NCI-H446 treated with DMSO at 0.1 percent for 48 hours (cell line): ENCODE data around the gene NECAP2.
"Not testable (repeated sequence)": the region's sequence is repeated elsewhere in the genome, so short reads cannot be mapped to it uniquely, and the experiment has no call there.

Source experiments
- DNase-seq: peaks from one replicate; lab custom pipeline; 2025; lab: John Stamatoyannopoulos, UW

Gene NECAP2

GRCh38 chr1:16430606-16431005 is 9.9 kb upstream of the NECAP2 start:
- no peak for DNase-seq

- DNase-seq = no peak
These were observed 7.5 kb upstream of the NECAP2 start for GRCh38 chr1:16433030-16433429.

- DNase-seq = no peak
These were observed 6.5 kb upstream of the NECAP2 start for GRCh38 chr1:16434007-16434406.

- no peak for DNase-seq
These were observed 6.0 kb upstream of the NECAP2 start for GRCh38 chr1:16434501-16434900.

GRCh38 chr1:16436946-16437474 is 3.5 kb upstream of the NECAP2 start, which contains the start of gene SPATA21:
Gene SPATA21 (minus strand): TSS chr1:16437424. CDS start chr1:16431371, 6,053 bp downstream.
- no peak for DNase-seq

GRCh38 chr1:16438516-16438915 is 2.0 kb upstream of the NECAP2 start:
- no peak for DNase-seq

GRCh38 chr1:16438924-16439323 is 1.6 kb upstream of the NECAP2 start:
- no peak for DNase-seq

GRCh38 chr1:16440131-16440469 is 424 bp upstream of the NECAP2 start:
- DNase-seq = no peak

GRCh38 chr1:16441282-16441665 is 750 bp downstream of the NECAP2 start:
- no peak for DNase-seq

- no peak for DNase-seq
These were observed 1.7 kb downstream of the NECAP2 start for GRCh38 chr1:16442265-16442664.

- DNase-seq = no peak
These were observed 2.4 kb downstream of the NECAP2 start for GRCh38 chr1:16442941-16443340.

GRCh38 chr1:16443975-16444770 is 3.6 kb downstream of the NECAP2 start:
- DNase-seq = no peak

GRCh38 chr1:16445052-16445451 is 4.5 kb downstream of the NECAP2 start:
- DNase-seq = no peak

- no peak for DNase-seq
These were observed 5.6 kb downstream of the NECAP2 start for GRCh38 chr1:16446116-16446515.

GRCh38 chr1:16447641-16448040 is 7.1 kb downstream of the NECAP2 start:
- DNase-seq = no peak

GRCh38 chr1:16449065-16449464 is 8.5 kb downstream of the NECAP2 start:
- DNase-seq = no peak

- DNase-seq = no peak
These were observed 9.1 kb downstream of the NECAP2 start for GRCh38 chr1:16449666-16450065.

GRCh38 chr1:16450863-16451481 is 10.4 kb downstream of the NECAP2 start:
- no peak for DNase-seq

- DNase-seq = no peak
These were observed 11.5 kb downstream of the NECAP2 start for GRCh38 chr1:16451841-16452528.

GRCh38 chr1:16454909-16455308 is 14.4 kb downstream of the NECAP2 start:
- not testable (repeated sequence) for DNase-seq

GRCh38 chr1:16456151-16456550 is 15.6 kb downstream of the NECAP2 start:
- not testable (repeated sequence) for DNase-seq

GRCh38 chr1:16458831-16459230 is 18.3 kb downstream of the NECAP2 start:
- no peak for DNase-seq
